ENCODE results near the gene NFIX. TPM values are rescaled to one million over a fixed set of nuclear protein-coding genes. Genes with fewer than 3 reads are reported as not detected.

NFIX gene
- total RNA-seq, 1 donor from 2014 or later, result 76.5 TPM

DNA sequence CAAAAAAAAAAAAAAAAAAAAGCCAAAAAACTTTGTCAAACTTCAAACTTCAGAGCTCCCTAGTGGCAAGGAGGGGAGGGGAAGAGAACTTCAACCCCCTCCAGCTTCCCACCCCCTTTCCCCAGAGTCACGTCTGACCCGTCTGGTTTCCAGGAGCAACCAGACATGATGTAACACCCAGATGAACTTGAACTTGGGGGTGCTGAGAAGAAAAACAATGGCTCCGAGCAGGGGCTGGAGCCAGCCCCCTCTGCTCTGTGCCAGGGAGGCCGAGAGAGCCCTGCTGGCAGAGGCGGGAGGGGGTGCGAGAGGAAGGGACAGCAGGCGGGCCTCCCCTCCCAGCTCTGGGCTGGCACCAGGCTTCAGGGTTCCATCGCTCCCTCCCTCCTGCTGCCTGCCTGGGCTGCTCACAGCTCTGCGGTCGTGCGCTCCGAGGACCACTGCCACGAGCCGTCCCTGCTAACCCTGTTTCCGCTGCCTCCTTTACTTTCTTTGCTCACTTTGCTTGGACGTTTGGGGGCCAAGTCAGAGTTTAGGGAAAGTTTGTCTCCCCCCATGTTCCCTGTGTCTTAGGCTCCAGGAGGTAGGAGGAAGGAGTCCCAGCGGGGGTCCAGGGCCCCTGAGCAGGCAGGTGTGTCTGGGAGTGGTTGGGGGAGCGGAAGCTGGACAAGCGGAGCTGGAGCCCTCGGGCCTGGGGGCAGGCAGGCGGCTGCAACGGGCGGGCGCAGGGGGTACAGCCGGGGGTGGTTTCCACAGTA is 96.3 kb downstream of the NFIX start:
- Histone ChIP-seq H3K9me3 (no peaks in the 10 kb centered on the region), H3K27me3 (no peaks in the 10 kb centered on the region), H3K4me1 (peaks cover 45 to 53% of the 10 kb centered on the region in 2 donors), H3K4me3 (peak overlapping the region in 1 of 2 donors; percentile 42), H3K27ac (peak overlapping the region; percentile 93 to 94), H3K36me3 (peaks cover 19 to 24% of the 10 kb centered on the region in 2 donors)
- peak in 1 of 3 experiments; percentile 4 for TF ChIP-seq CTCF (IDR thresholded peaks at IDR 0.05)
- DNase-seq (ENCODE audit: low spot score in 2 of 2), result peak; percentile 66 to 94
- intact Hi-C loops (cut with DNase I), result loop anchor here (2.0 to 5.0 kb wide), 3 partner anchors 31 to 94 kb away; partner anchors contain the start of gene NFIX

- DNase-seq (ENCODE audit: low spot score in 2 of 2), result peak in 1 of 2 donors; percentile 62
- peaks cover 45 to 53% of the 10 kb centered on the region in 2 donors for H3K4me1 ChIP-seq
- peaks cover 18 to 19% of the 10 kb centered on the region in 2 donors for H3K36me3 ChIP-seq
- H3K9me3 ChIP-seq, result no peaks in the 10 kb centered on the region
- peak overlapping the region; percentile 93 to 94 for H3K27ac ChIP-seq
- no peak for TF ChIP-seq CTCF (IDR thresholded peaks at IDR 0.05)
- no peaks in the 10 kb centered on the region for H3K27me3 ChIP-seq
- peak overlapping the region in 1 of 2 donors; percentile 42 for H3K4me3 ChIP-seq
- intact Hi-C loops (cut with DNase I), result loop anchor here (2.0 to 5.0 kb wide), 3 partner anchors 31 to 95 kb away; partner anchors contain the start of gene NFIX
Observed at GRCh38 chr19:13092158-13092543, 96.9 kb downstream of the NFIX start.

DNA sequence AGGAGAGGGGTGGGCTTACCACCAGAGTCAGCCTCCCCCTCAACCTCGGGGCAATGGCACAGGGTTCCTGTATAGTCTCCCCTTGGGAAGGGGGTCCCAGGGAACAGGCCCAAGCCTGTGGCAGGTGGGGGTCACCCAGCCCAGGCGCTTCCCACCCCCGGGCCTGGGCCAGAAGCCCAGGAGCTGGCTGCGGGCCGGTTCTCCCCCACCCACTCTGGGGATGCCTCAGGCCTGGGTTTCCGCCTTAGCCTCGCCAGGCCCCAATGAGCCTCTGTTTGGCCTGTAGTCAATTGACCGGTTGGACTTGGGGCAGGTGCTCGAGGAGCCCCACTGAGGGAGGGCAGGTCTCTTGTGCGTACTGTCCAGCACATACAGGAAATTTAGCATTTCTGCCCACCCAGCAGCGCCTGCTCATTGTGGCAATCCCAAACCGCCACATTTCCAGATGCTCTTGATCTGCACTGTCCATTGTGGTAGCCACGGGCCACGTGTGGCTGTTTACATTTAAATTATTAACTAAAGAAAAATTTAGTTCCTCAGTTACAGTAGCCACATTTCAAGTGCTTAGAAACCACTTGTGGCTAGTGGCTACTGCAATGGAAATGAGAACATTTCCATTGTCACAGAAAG is 97.4 kb downstream of the NFIX start:
- Histone ChIP-seq H3K27me3 (no peaks in the 10 kb centered on the region), H3K36me3 (peaks cover 16 to 19% of the 10 kb centered on the region in 2 donors), H3K4me3 (peak overlapping the region in 1 of 2 donors; percentile 42), H3K27ac (peak overlapping the region; percentile 93 to 94), H3K4me1 (peaks cover 45 to 56% of the 10 kb centered on the region in 2 donors), H3K9me3 (no peaks in the 10 kb centered on the region)
- TF ChIP-seq CTCF (IDR thresholded peaks at IDR 0.05), result no peak
- peak in 1 of 2 donors; percentile 69 for DNase-seq (ENCODE audit: low spot score in 2 of 2)
- intact Hi-C loops (cut with DNase I), result loop anchor here (1.0 to 5.0 kb wide), 5 partner anchors 32 to 114 kb away; partner anchors contain the start of gene NFIX

DNA sequence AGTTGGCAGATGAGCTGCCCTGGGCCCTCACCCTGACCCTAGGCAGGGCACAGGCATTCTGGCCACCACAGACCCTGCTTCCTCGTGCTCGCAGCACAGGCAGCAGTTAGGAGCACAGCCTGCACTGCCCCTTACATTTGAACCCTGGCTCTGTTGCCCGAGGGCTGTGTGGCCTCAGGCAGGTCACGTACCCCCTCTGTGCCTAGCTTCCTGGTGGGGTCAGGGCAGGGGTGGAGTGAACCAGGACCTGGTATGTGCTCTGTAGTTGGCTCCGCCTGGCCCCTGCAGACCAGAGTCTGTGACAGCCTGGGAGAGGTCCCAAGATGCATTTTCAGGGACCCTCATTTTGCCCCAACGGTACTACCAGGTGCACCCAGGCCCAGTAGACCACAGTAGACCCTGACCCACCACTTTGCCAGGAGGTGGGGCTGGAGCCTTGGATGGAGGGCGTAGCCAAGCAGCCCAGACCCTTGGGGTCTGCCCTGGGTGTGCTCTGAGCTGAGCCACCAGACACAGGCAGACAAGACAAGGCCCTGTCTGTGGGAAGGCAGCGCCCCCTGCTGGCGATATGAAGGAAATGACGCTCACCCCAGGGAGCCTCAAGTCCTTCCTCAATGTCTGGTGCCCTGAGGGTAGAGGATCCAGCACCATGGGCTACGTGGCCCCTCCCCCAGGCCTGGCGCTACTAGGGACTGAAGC is 98.3 kb downstream of the NFIX start:
- peaks cover 45 to 59% of the 10 kb centered on the region in 2 donors for H3K4me1 ChIP-seq
- peak; percentile 90 to 98 (median 94) for TF ChIP-seq CTCF (IDR thresholded peaks at IDR 0.05)
- intact Hi-C loops (cut with DNase I), result loop anchor here (1.0 to 5.0 kb wide), 5 partner anchors 33 to 115 kb away; partner anchors contain the start of gene NFIX
- H3K4me3 ChIP-seq, result no peak overlapping the region
- no peaks in the 10 kb centered on the region for H3K27me3 ChIP-seq
- peak overlapping the region; percentile 93 to 94 for H3K27ac ChIP-seq
- H3K36me3 ChIP-seq, result peaks cover 11 to 16% of the 10 kb centered on the region in 2 donors
- peak in 1 of 2 donors; percentile 94 for DNase-seq (ENCODE audit: low spot score in 2 of 2)
- no peaks in the 10 kb centered on the region for H3K9me3 ChIP-seq

DNA sequence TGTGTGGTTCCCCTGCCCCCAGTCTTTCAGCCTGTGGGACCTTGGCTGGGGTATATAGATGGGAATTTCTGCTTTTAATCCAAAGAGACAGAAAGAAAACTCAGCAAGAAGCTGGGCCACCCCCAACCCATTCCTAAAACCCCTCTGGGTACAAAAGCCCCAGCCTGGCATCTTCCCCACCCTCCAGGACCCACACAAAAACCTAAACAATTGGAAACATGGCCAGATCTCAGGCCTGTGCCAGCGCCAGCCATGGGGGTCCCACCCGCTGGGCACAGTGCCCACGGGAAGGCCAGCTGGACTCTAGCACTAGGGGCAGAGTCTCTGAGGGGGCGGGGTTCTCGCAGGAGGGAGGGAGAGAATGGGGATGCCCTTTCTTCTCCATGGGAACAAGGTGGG is 98.8 kb downstream of the NFIX start:
- intact Hi-C loops (cut with DNase I), result loop anchor here (5.0 kb wide), 1 partner anchor 97 kb away; the partner anchor contains the start of gene NFIX
- Histone ChIP-seq H3K4me1 (peaks cover 41 to 59% of the 10 kb centered on the region in 2 donors), H3K36me3 (peaks cover 11 to 16% of the 10 kb centered on the region in 2 donors), H3K27me3 (no peaks in the 10 kb centered on the region), H3K4me3 (no peak overlapping the region), H3K27ac (peak overlapping the region; percentile 93 to 94), H3K9me3 (no peaks in the 10 kb centered on the region)
- TF ChIP-seq CTCF (IDR thresholded peaks at IDR 0.05), result no peak
- DNase-seq (ENCODE audit: low spot score in 2 of 2), result peak in 1 of 2 donors; percentile 67
